HG03342 (cell line): Measurements from ENCODE around the gene FNDC8.
"Not testable (repeated sequence)": the region's sequence is repeated elsewhere in the genome, so short reads cannot be mapped to it uniquely, and the experiment has no call there.

Source experiments
- ATAC-seq: cut with Tn5 transposase; IDR thresholded peaks from one replicate; pipeline ENCODE4 v1.9.1; 2021; ENCODE audit warnings: mild to moderate bottlenecking, moderate library complexity; ENCODE audit not compliant: unreplicated experiment

The FNDC8 gene

GRCh38 chr17:35141681-35142466 is 20.5 kb downstream of the FNDC8 start, which contains the start of gene NLE1:
Gene NLE1, minus strand, starts transcription at chr17:35142303. Its CDS starts 28 bp downstream, at chr17:35142275.
- peak; percentile 84 for ATAC-seq

- no peak for ATAC-seq
Observed at GRCh38 chr17:35142467-35142796, 21.0 kb downstream of the FNDC8 start.

DNA sequence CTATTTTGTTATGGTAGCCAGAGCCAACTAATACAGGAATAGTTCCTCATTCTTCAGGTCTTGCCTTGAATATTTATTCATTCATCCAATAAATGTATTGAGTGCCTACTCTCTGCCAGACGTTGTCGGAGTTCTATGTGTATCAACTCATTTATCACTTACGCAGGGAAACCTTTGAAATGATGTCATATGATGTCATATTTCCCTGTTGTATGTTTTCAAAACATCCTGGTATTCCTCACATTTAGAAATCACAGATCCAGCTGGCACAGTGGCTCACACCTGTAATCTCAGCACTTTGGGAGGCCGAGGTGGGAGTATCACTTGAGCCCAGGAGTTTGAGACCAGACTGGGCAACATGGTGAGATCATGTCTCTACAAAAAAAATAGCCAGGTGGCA is 23.4 kb downstream of the FNDC8 start:
- ATAC-seq = no peak

GRCh38 chr17:35146214-35146833 is 24.9 kb downstream of the FNDC8 start:
- ATAC-seq = no peak

- ATAC-seq = no peak
Observed at GRCh38 chr17:35147375-35147905, 26.0 kb downstream of the FNDC8 start, which contains the start of gene UNC45B. Gene UNC45B, plus strand, starts transcription at chr17:35147817. Its CDS starts 447 bp downstream, at chr17:35148264.

DNA sequence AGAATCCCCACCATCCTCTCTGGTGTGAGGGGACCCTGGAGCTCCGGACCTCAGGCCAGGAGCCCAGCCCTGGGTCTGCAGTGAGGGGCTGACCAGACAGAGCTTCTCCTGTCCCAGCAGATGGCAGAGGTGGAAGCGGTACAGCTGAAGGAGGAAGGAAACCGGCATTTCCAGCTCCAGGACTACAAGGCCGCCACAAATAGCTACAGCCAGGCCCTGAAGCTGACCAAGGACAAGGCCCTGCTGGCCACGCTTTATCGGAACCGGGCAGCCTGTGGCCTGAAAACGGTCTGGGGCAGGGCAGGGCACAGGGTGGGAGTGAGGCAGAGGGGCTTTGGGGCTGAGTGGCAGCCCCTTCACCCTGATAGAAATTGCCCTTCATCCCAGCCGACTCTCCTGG is 26.7 kb downstream of the FNDC8 start:
- no peak for ATAC-seq

DNA sequence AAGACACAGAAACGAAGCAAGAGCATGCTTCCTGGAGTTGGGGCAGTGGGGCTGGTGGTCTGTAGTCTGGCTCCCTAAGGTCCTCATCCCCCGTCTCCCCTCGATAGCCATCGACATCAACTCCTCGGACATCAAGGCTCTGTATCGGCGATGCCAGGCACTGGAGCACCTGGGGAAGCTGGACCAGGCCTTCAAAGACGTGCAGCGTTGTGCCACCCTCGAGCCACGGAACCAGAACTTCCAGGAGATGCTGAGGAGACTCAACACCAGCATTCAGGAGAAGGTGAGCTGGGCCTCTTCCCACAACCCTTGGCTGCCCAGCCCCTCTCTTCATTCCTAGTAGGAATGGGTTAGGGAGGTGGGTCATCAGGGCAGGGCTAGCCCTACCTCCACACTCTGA is 28.5 kb downstream of the FNDC8 start:
- ATAC-seq = no peak

- ATAC-seq = not testable (repeated sequence)
Observed at GRCh38 chr17:35151080-35151479, 29.7 kb downstream of the FNDC8 start.

DNA sequence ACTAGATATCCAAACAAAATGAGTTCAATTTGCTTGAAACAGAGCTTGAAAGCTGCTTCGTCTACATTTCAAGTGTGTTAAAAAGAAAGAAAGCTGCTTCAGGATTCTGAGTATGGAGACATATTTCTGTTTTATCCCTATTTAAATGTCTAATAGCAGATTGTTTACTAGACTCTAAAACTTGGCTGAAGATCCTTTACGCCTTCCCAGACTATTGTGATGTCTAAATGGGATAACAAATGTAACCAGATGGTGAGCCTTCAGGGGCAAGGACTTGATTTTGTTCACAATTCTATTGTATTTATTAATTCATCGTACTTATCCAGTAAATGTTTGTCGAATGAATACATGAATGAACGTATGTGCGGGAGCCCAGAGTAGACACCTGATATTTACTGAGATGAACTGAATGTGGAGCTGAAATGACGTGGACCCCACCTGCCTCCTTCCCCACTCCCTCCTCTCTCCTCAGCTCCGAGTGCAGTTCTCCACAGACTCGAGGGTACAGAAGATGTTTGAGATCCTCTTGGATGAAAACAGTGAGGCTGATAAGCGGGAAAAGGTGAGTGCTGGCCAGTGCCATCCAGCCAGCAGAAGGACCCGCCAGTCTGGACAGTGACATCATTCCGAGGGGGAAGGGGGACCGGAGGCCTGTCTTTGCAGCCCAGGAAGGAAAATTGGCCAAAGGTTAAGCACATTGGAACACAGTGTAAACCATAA is 31.2 kb downstream of the FNDC8 start:
- no peak for ATAC-seq

DNA sequence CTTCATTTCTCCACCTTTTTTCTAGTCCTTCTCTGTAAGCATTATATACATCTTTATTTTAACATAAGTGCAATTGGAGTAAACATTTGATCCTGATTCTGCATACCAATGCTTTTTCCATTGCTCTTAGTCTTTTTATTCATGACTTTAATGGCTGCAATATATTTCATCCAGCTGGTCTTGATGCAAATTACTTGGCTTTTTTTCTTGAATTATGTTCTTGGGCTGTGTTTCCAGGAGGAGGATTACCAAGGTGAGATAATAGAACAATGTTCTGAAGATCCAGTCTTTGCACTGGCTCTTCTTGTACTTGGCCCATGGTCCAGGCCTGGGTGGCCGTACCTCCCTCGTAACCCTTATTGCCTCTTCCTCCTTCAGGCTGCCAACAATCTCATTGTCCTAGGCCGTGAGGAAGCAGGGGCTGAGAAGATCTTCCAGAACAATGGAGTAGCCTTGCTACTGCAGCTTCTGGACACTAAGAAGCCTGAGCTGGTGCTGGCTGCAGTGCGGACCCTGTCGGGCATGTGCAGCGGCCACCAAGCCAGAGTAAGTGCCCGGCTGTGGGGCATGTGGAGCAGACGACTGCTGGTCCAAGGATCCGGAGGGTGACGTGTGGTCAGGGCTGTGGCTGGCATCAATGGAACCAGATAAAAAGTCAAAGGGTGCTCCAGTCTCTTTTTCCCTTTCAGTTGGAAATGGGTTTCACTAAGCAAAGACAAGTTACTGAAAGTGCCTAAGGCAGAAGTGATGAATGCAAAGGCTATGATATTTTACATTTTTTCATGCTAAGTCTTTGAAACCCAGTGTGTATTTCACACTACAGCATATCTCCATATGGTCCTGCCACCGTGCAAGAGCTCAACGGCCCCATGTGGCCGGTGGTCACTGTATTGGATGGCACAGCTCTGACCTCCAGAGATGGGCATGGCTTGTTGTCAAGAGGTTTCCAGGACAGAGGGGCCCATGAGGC is 33.1 kb downstream of the FNDC8 start:
- ATAC-seq = no peak

DNA sequence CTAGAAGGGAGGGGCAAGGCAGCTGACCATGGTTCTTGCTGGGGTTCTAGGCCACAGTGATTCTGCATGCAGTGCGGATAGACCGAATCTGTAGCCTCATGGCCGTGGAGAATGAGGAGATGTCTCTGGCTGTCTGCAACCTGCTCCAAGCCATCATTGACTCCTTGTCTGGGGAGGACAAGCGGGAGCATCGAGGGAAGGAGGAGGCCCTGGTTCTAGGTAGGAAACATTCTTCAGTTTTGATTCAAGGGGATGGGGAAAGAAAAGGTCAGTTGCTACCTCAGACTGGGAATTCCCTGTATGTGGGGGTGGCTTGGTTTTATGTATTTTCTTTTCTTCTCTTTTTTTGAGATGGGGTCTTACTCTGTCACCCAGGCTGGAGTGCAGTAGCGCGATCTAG is 33.8 kb downstream of the FNDC8 start:
- no peak for ATAC-seq

GRCh38 chr17:35159940-35160339 is 38.5 kb downstream of the FNDC8 start:
- ATAC-seq = no peak

DNA sequence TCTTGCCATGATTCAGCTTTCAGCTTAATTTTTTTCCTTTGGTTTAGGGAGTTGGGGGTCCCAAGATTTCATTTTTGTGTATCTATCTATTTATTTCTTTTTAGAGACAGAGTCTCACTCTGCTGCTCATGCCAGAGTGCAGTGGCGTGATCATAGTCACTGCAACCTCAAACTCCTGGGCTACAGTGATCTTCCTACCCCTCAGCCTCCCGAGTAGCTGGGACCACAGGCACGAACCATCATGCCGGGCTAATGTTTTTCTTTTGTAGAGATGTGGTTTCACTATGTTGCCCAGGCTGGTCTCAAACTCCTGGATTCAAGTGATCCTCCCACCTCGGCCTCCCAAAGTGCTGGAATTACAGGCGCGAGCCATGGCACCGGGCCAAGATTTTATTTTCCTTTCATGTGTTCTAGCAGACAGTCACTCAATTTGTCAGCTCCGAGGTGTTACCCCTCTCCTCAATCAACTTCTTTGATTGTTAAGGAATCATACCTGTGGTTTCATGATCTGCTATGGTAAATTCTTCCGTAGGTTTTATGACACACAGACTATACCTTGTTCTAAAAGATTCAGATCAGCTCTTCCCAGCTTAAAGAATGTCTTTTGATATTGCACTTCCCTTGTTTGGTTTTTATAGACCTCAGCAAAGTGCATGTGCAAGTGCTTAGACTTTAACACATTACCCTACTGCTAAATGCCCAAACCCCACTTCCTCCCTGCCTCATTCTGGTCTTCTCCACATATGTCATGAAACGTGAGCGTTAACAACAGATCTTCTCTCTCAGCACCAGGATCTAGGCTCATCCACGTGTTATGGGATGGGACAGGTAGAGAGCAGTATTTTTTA is 39.2 kb downstream of the FNDC8 start:
- ATAC-seq = no peak

GRCh38 chr17:35161281-35161761 is 39.9 kb downstream of the FNDC8 start:
- no peak for ATAC-seq

DNA sequence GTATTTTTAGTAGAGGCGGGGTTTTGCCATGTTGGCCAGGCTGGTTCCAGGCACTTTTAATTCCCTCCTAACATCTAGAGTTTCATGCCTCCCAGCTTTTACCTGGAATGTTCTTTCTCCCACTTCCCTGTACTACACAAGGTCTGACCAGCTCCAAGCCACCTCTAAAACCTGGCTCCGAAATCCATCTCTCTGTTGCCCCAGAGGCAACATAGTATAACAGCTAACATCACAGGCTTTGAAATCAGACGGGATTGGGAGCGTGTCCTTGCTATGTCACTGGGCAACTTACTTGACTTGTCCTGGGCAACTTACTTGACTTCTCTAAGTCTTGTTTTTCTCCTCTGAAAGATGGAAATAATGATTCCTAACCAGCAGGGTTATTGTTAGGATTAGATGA is 41.3 kb downstream of the FNDC8 start:
- no peak for ATAC-seq

DNA sequence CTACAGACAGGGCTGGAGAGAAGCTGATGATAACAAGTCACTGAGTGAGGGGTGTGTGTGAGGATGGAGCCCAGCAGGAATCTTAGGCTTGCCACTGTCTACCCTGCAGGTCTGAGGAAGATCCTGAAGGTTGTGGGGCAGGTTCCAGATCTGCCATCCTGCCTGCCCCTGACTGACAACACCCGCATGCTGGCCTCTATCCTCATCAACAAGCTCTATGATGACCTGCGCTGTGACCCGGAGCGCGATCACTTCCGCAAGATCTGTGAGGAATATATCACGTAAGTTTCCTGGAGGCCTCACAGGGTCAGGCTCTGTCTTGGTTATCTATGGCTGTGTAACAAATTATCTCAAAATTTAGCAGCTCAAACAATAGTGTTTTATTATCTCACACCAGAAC is 42.5 kb downstream of the FNDC8 start:
- no peak for ATAC-seq

GRCh38 chr17:35164716-35165115 is 43.3 kb downstream of the FNDC8 start:
- no peak for ATAC-seq

DNA sequence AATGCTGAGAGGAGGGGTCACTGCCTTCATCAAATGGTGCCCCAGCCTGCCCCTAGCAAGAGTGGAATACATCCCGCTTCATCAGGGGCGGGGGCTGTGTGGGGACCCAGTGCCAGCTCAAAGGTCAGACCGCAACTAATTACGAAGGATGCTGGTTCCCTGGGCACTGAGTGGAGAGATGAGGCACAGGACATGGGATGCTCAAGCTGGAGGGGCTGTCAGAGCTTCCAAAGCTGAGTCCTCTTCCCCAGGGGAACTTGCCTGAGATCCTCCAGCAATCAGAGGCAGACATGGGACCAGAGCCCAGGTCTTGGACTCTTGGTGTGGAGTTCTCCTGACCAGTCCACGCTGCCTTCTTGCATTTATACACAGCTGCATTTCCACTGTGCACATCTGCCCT is 45.1 kb downstream of the FNDC8 start:
- ATAC-seq = no peak

DNA sequence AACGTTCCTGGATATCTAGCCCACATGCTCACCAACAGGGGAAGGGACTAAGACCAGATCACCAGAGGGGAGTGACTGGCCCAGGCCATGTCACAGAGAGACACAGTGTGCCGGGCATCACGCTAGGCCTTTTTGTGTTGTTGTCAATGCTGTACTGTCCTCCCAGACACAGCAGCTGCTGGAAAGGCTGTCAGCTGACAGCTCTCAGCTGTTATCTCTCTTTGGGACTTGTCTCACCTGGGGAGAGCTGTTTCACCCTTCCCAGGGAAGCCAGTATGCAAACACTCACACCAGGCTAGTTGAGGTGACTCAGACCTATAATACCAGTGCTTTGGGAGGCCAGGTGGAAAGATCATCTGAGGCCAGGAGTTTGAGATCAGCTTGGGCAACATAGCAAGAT is 45.6 kb downstream of the FNDC8 start:
- ATAC-seq = no peak
